GM12878 (cell line): ENCODE measurements around the gene FDXACB1. TPM values are rescaled to one million over a fixed set of nuclear protein-coding genes. Genes with fewer than 3 reads are reported as not detected.

Experiments
- ATAC-seq: fragments of 200-7000 bp; cut with Tn5 transposase; 3 replicates; pipeline ENCODE4 v1.9.1; 2020; ENCODE audit warnings: mild to moderate bottlenecking, moderate library complexity
- BruUV-seq: library from RNA; stranded (reverse); fragments of 400-500 nt; replicated peaks from 2 replicates; lab custom pipeline; 2021; lab: Mats Ljungman, UMichigan
- CTCF ChIA-PET: fragments of 300-600 bp; sonication (Branson Sonifier 250); formaldehyde crosslinking; extraction: SDS; loops from one replicate; lab custom pipeline; 2021; ENCODE audit warnings: inconsistent platforms; lab: Yijun Ruan, JAX
- POLR2A ChIA-PET: fragments of 350-600 bp; formaldehyde crosslinking; extraction: SDS; loops from one replicate; lab custom pipeline; 2021; ENCODE audit warnings: inconsistent platforms; lab: Charles Lee
- RAD21 ChIA-PET: fragments of 300-600 bp; sonication (Branson Sonifier 250); formaldehyde crosslinking; loops from one replicate; lab custom pipeline; 2023; ENCODE audit warnings: antibody characterized with exemption; ENCODE audit not compliant: unreplicated experiment; lab: Charles Lee
- SMC1A ChIA-PET: fragments of 300-600 bp; sonication (Branson Sonifier 250); formaldehyde crosslinking; loops from one replicate; lab custom pipeline; 2023; ENCODE audit not compliant: unreplicated experiment, uncharacterized antibody; lab: Charles Lee
- DNase-seq: peaks from one replicate; pipeline ENCODE4 v3.0.0-alpha.2; 2011; ENCODE audit warnings: low read depth, low spot score
- FAIRE-seq: peaks from 3 replicates; lab custom pipeline; 2011; peaks lifted over from hg19 to GRCh38; lab: Jason Lieb, UNC
- H2AFZ ChIP-seq: 2 replicates; pipeline ENCODE4 v1.6.0; 2011; ENCODE audit warnings: low read depth, low read length, control low read depth; ENCODE audit not compliant: control insufficient read depth
- H3K27ac ChIP-seq: 2 replicates; pipeline ENCODE4 v1.5.1; 2011; ENCODE audit warnings: control low read depth; ENCODE audit not compliant: control insufficient read depth, insufficient read depth
- H3K27me3 ChIP-seq, 2 experiments: replicated peaks in 1 of 2; 2 replicates each; pipeline versions ENCODE4 v1.6.0 to v1.6.1; 2011; ENCODE audit warnings: low read length in 1 of 2; ENCODE audit not compliant: control insufficient read depth in 2 of 2, insufficient read depth in 2 of 2
- H3K36me3 ChIP-seq, 2 experiments: 2 replicates each; pipeline ENCODE4 v1.5.1; 2011; ENCODE audit warnings: low read length in 1 of 2; ENCODE audit not compliant: control insufficient read depth in 2 of 2, insufficient read depth in 2 of 2
- H3K4me1 ChIP-seq: 2 replicates; pipeline ENCODE4 v1.6.1; 2011; ENCODE audit warnings: mild to moderate bottlenecking, low read length, moderate library complexity, mixed read lengths; ENCODE audit not compliant: control insufficient read depth, insufficient read depth
- H3K4me2 ChIP-seq: 2 replicates; pipeline ENCODE4 v1.6.0; 2011; ENCODE audit warnings: control low read depth; ENCODE audit not compliant: control insufficient read depth, insufficient read depth
- H3K4me3 ChIP-seq: fragments of 200-600 bp; sonication (generic); 2 replicates; pipeline ENCODE4 v1.5.1; 2016
- H3K79me2 ChIP-seq: 2 replicates; pipeline ENCODE4 v1.6.0; 2011; ENCODE audit warnings: low read length; ENCODE audit not compliant: control insufficient read depth, insufficient read depth
- H3K9ac ChIP-seq: 2 replicates; pipeline ENCODE4 v1.8.0; 2011; ENCODE audit warnings: low read length, control low read depth, mixed read lengths; ENCODE audit not compliant: control insufficient read depth, insufficient read depth
- H3K9me3 ChIP-seq: replicated peaks from 3 replicates; pipeline ENCODE4 v1.5.1; 2011; ENCODE audit warnings: mild to moderate bottlenecking, low read length; ENCODE audit not compliant: control insufficient read depth, insufficient read depth
- H4K20me1 ChIP-seq: 2 replicates; pipeline ENCODE4 v1.6.0; 2011; ENCODE audit not compliant: control insufficient read depth, insufficient read depth
- ASH2L ChIP-seq: fragments of 300-600, 200-600 bp; sonication (generic); IDR thresholded peaks from 2 replicates; pipeline ENCODE4 v1.6.1; 2017; ENCODE audit warnings: low read depth, mild to moderate bottlenecking, borderline replicate concordance
- ATF7 ChIP-seq: fragments of 450-650 bp; IDR thresholded peaks from 2 replicates; pipeline ENCODE4 v1.6.1; 2016; ENCODE audit warnings: low read depth, mild to moderate bottlenecking
- BCL11A ChIP-seq: IDR thresholded peaks from 2 replicates; pipeline ENCODE4 v1.6.1; 2011; ENCODE audit warnings: low read depth, low read length
- BMI1 ChIP-seq: fragments of 450-650 bp; IDR thresholded peaks from 2 replicates; pipeline ENCODE4 v1.6.1; 2016; ENCODE audit warnings: mild to moderate bottlenecking, moderate library complexity, borderline replicate concordance
- DPF2 ChIP-seq: fragments of 450-650 bp; IDR thresholded peaks from 2 replicates; pipeline ENCODE4 v1.6.1; 2017; ENCODE audit warnings: mild to moderate bottlenecking
- ESRRA ChIP-seq: IDR thresholded peaks from 2 replicates; pipeline ENCODE4 v1.6.1; 2012; ENCODE audit warnings: mild to moderate bottlenecking, low read length, improper control_type of control experiment
- GATAD2B ChIP-seq: fragments of 450-650 bp; conservative IDR thresholded peaks from 2 replicates; pipeline ENCODE4 v1.6.1; 2017; ENCODE audit warnings: low read depth, mild to moderate bottlenecking, moderate library complexity
- IKZF1 ChIP-seq: fragments of 450-650 bp; conservative IDR thresholded peaks from 2 replicates; pipeline ENCODE4 v1.6.1; 2017; ENCODE audit warnings: antibody characterized with exemption, mild to moderate bottlenecking
- IKZF2 ChIP-seq, 2 experiments: fragments of 450-650 bp; IDR thresholded peaks; 2 replicates each; pipeline ENCODE4 v1.6.1; 2017; ENCODE audit warnings: mild to moderate bottlenecking in 2 of 2, moderate library complexity in 2 of 2
- JUNB ChIP-seq: IDR thresholded peaks from 2 replicates; pipeline ENCODE4 v1.6.1; 2016; ENCODE audit warnings: antibody characterized with exemption, mild to moderate bottlenecking
- MLLT1 ChIP-seq: fragments of 450-650 bp; IDR thresholded peaks from 2 replicates; pipeline ENCODE4 v1.6.1; 2016; ENCODE audit warnings: mild to moderate bottlenecking
- NFIC ChIP-seq: IDR thresholded peaks from 2 replicates; pipeline ENCODE4 v1.6.1; 2012; ENCODE audit warnings: low read depth, mild to moderate bottlenecking, inconsistent platforms, low read length, moderate library complexity
- SP1 ChIP-seq: IDR thresholded peaks from one replicate; pipeline ENCODE4 v1.6.1; 2011; ENCODE audit warnings: low read depth, low read length
- TCF12 ChIP-seq: IDR thresholded peaks from 2 replicates; pipeline ENCODE4 v1.6.1; 2011; ENCODE audit warnings: low read depth, mild to moderate bottlenecking, low read length
- USF2 ChIP-seq: IDR thresholded peaks from 2 replicates; pipeline ENCODE4 v1.6.1; 2011; ENCODE audit warnings: low read depth, low read length, improper control_type of control experiment, borderline replicate concordance
- YY1 ChIP-seq: IDR thresholded peaks from 2 replicates; pipeline ENCODE4 v1.6.1; 2011; ENCODE audit warnings: low read depth, mild to moderate bottlenecking, low read length
- ZBTB40 ChIP-seq: fragments of 450-650 bp; IDR thresholded peaks from 2 replicates; pipeline ENCODE4 v1.6.1; 2016; ENCODE audit warnings: mild to moderate bottlenecking, moderate library complexity, borderline replicate concordance
- ZNF622 ChIP-seq: fragments of 450-650 bp; IDR thresholded peaks from 2 replicates; pipeline ENCODE4 v1.6.1; 2017; ENCODE audit warnings: mild to moderate bottlenecking, inconsistent platforms
- WGBS: methylation state at CpG from one replicate; pipeline ENCODE4 v1.1.6; 2016; ENCODE audit warnings: low lambda C conversion rate; ENCODE audit not compliant: insufficient replicate concordance, insufficient coverage; ENCODE audit errors: missing lambda C conversion rate; 5-methylcytosine and 5-hydroxymethylcytosine counted together
- in situ Hi-C: fragments of 300-500 bp; cut with MboI; formaldehyde crosslinking; loops from 9 replicates; pipeline ENCODE4 v1.14.3; 2018; ENCODE audit warnings: mixed read lengths
- intact Hi-C: fragments of 100-400 bp; cut with micrococcal nuclease; formaldehyde crosslinking; loops from one replicate; pipeline ENCODE4 v1.14.2; 2022; ENCODE audit not compliant: unreplicated experiment
- polyA plus RNA-seq, 11 experiments: library from polyadenylated mRNA; depleted of rRNA in 4 of 11; unstranded in 6 of 11; stranded (reverse) in 5 of 11; fragments of >200 nt; fragmentation: Nextera tagmentation in 4 of 11; fragmentation: Illumina TruSeq in 1 of 11; extraction: Ambion mirVana in 4 of 11; extraction: Trizol in 1 of 11; gene quantifications; 1 replicate in 1 of 11; 2 replicates in 10 of 11; pipeline versions ENCODE4 v1.2.1 to v1.2.3, GENCODE V29; 2011 to 2016; ENCODE audit warnings: inconsistent platforms in 2 of 11, missing spikeins in 2 of 11, low read depth in 1 of 11
- total RNA-seq, 4 experiments: library from RNA; depleted of rRNA in 3 of 4; stranded (reverse); fragments of >200 nt in 3 of 4; fragmentation: Illumina TruSeq in 1 of 4; extraction: Trizol in 1 of 4; gene quantifications; 2 replicates each; pipeline versions ENCODE4 v1.2.1 to v1.2.3, GENCODE V29; 2013 to 2021

FDXACB1 gene
- total and polyA plus RNA-seq, 10 of the 15 experiments (the other 5 are each of a cell fraction or from before 2014, with no cell fraction given), result 7.4 to 13.3 (median 9.7) TPM

- no peak overlapping the region for H3K9ac ChIP-seq
- H3K4me3 ChIP-seq, result no peak overlapping the region
- DNase-seq (peak; percentile 46), FAIRE-seq (peak; percentile 35), ATAC-seq (peak; percentile 90)
- H3K9me3 ChIP-seq, result no peaks in the 10 kb centered on the region
- H3K27ac ChIP-seq, result no peak overlapping the region
- in situ Hi-C loops, result no loop called here
- H3K4me2 ChIP-seq, result no peak overlapping the region
- ChIA-PET CTCF (interaction anchor here (0.8 to 5.2 kb wide), 7 partner anchors 40 to 250 kb away, joined by 3 to 32 read pairs (median 4); no protein-coding TSS in a partner anchor), SMC1A (interaction anchor here (0.5 to 1.9 kb wide), 4 partner anchors 9 to 254 kb away, joined by 3 to 5 read pairs (median 4); no protein-coding TSS in a partner anchor), RAD21 (interaction anchor here (0.5 to 5.0 kb wide), 4 partner anchors 8 to 1509 kb away, joined by 3 to 38 read pairs (median 4); partner anchors contain the start of gene ALG9), POLR2A (interaction anchor here (0.5 kb wide), 1 partner anchor 109 kb away, joined by 3 read pairs; no protein-coding TSS in a partner anchor)
- H3K36me3 ChIP-seq, result peaks cover 0 to 24% of the 10 kb centered on the region in 2 experiments; a peak in 3 of 4 replicates
- no TSS peak for BruUV-seq
- intact Hi-C loops, result no loop called here
- H3K79me2 ChIP-seq, result no peaks in the 10 kb centered on the region
- WGBS, result 83% methylated on average over 1 of the region's 1 CpG
- H3K27me3 ChIP-seq, result no peaks in the 10 kb centered on the region
- no peak overlapping the region for H2AFZ ChIP-seq
- H3K4me1 ChIP-seq, result peaks cover 6% of the 10 kb centered on the region; the same call in 1 of the 2 replicates
- no peaks in the 10 kb centered on the region for H4K20me1 ChIP-seq
- TF ChIP-seq JUNB, result no peak
- TF ChIP-seq ZNF622, result no peak
- TF ChIP-seq ASH2L, result no peak
- TF ChIP-seq ZBTB40, result no peak
- no peak for TF ChIP-seq MLLT1
- peak; percentile 55 to 59; a peak in 3 of 4 replicates for TF ChIP-seq IKZF2 (IDR thresholded peaks at IDR 0.05)
- TF ChIP-seq ATF7, result peak; percentile 50
- no peak for TF ChIP-seq USF2
- TF ChIP-seq BMI1, result no peak
- no peak for TF ChIP-seq SP1
- 0 out of 2 replicates have a peak, but pooled peaks have one; percentile 18 for TF ChIP-seq BCL11A
- TF ChIP-seq IKZF1, result peak; percentile 44
- TF ChIP-seq ESRRA, result no peak
- TF ChIP-seq NFIC, result peak; percentile 71
- TF ChIP-seq GATAD2B, result no peak
- TF ChIP-seq DPF2, result 0 out of 2 replicates have a peak, but pooled peaks have one; percentile 7
- 0 out of 2 replicates have a peak, but pooled peaks have one; percentile 38 for TF ChIP-seq YY1
- TF ChIP-seq TCF12, result no peak
These were observed 42.2 kb downstream of the FDXACB1 start for GRCh38 chr11:111836721-111837120.
